ENCODE results near the gene ERC2. TPM values are rescaled to one million over a fixed set of nuclear protein-coding genes. Genes with fewer than 3 reads are reported as not detected.
A peak's percentile ranks its signal among the peaks of the same experiment; 100 is the strongest.

ERC2 gene
- total and polyA plus RNA-seq, 2 donors (not counting 1 experiment from before 2014, with no cell fraction given): 0.14 to 0.17 TPM

GRCh38 chr3:56423661-56424099 lies 44.6 kb downstream of the ERC2 start:
- Histone ChIP-seq H4K20me1 (ENCODE audit: control insufficient read depth, extremely low read depth, insufficient read depth, low read length) (no peaks in the 10 kb centered on the region), H3K9ac (ENCODE audit: insufficient read depth, low read length) (no peak overlapping the region), H3K27me3 (ENCODE audit: control insufficient read depth, insufficient read depth, low read length) (no peaks in the 10 kb centered on the region), H3K36me3 (ENCODE audit: control insufficient read depth, insufficient read depth, low read length) (no peaks in the 10 kb centered on the region), H3K27ac (ENCODE audit: insufficient read depth, low read length) (no peak overlapping the region), H2AFZ (ENCODE audit: low read length) (no peak overlapping the region), H3K4me2 (ENCODE audit: extremely low read depth, insufficient read depth, low read length) (no peak overlapping the region), H3K9me3 (ENCODE audit: control insufficient read depth, insufficient read depth, low read depth, low read length) (no peaks in the 10 kb centered on the region), H3K4me3 (replicated peaks in 1 of 4; ENCODE audit: control extremely low read depth in 1 of 4, insufficient read depth in 1 of 4, low read depth in 3 of 4, low read length in 4 of 4) (no peak overlapping the region), H3K4me1 (ENCODE audit: control insufficient read depth, extremely low read depth, insufficient read depth, low read length) (no peaks in the 10 kb centered on the region), H3K79me2 (ENCODE audit: control insufficient read depth, insufficient read depth, low read length) (no peaks in the 10 kb centered on the region)
- no peak for DNase-seq (ENCODE audit: low read depth in 2 of 2)
- TF ChIP-seq CTCF (conservative IDR thresholded peaks at IDR 0.05 in 1 of 2, IDR thresholded peaks at IDR 0.05 in 1 of 2; ENCODE audit: low read depth in 1 of 2, low read length in 2 of 2) (no peak), EZH2 (IDR thresholded peaks at IDR 0.05; ENCODE audit: low read length, missing control alignments) (no peak)

- Histone ChIP-seq H3K27ac (ENCODE audit: insufficient read depth, low read length) (no peak overlapping the region), H3K27me3 (ENCODE audit: control insufficient read depth, insufficient read depth, low read length) (no peaks in the 10 kb centered on the region), H3K9me3 (ENCODE audit: control insufficient read depth, insufficient read depth, low read depth, low read length) (no peaks in the 10 kb centered on the region), H3K9ac (ENCODE audit: insufficient read depth, low read length) (no peak overlapping the region), H3K4me3 (replicated peaks in 1 of 4; ENCODE audit: control extremely low read depth in 1 of 4, insufficient read depth in 1 of 4, low read depth in 3 of 4, low read length in 4 of 4) (no peak overlapping the region), H3K4me2 (ENCODE audit: extremely low read depth, insufficient read depth, low read length) (no peak overlapping the region), H3K79me2 (ENCODE audit: control insufficient read depth, insufficient read depth, low read length) (no peaks in the 10 kb centered on the region), H4K20me1 (ENCODE audit: control insufficient read depth, extremely low read depth, insufficient read depth, low read length) (no peaks in the 10 kb centered on the region), H3K4me1 (ENCODE audit: control insufficient read depth, extremely low read depth, insufficient read depth, low read length) (no peaks in the 10 kb centered on the region), H3K36me3 (ENCODE audit: control insufficient read depth, insufficient read depth, low read length) (no peaks in the 10 kb centered on the region), H2AFZ (ENCODE audit: low read length) (no peak overlapping the region)
- no peak for DNase-seq (ENCODE audit: low read depth in 2 of 2)
- no peak for TF ChIP-seq CTCF (conservative IDR thresholded peaks at IDR 0.05 in 1 of 2, IDR thresholded peaks at IDR 0.05 in 1 of 2; ENCODE audit: low read depth in 1 of 2, low read length in 2 of 2)
- no peak for TF ChIP-seq EZH2 (IDR thresholded peaks at IDR 0.05; ENCODE audit: low read length, missing control alignments)
These were observed 46.0 kb downstream of the ERC2 start for GRCh38 chr3:56422316-56422715.

GRCh38 chr3:56421205-56421604 lies 47.1 kb downstream of the ERC2 start:
- DNase-seq (ENCODE audit: low read depth in 2 of 2): peak in 1 of 2 donors; percentile 7
- no peaks in the 10 kb centered on the region for H3K4me1 ChIP-seq (ENCODE audit: control insufficient read depth, extremely low read depth, insufficient read depth, low read length)
- no peaks in the 10 kb centered on the region for H4K20me1 ChIP-seq (ENCODE audit: control insufficient read depth, extremely low read depth, insufficient read depth, low read length)
- no peaks in the 10 kb centered on the region for H3K27me3 ChIP-seq (ENCODE audit: control insufficient read depth, insufficient read depth, low read length)
- H3K27ac ChIP-seq (ENCODE audit: insufficient read depth, low read length): no peak overlapping the region
- no peak overlapping the region for H3K4me3 ChIP-seq (replicated peaks in 1 of 4; ENCODE audit: control extremely low read depth in 1 of 4, insufficient read depth in 1 of 4, low read depth in 3 of 4, low read length in 4 of 4)
- H3K36me3 ChIP-seq (ENCODE audit: control insufficient read depth, insufficient read depth, low read length): no peaks in the 10 kb centered on the region
- no peaks in the 10 kb centered on the region for H3K79me2 ChIP-seq (ENCODE audit: control insufficient read depth, insufficient read depth, low read length)
- no peak overlapping the region for H2AFZ ChIP-seq (ENCODE audit: low read length)
- TF ChIP-seq EZH2 (IDR thresholded peaks at IDR 0.05; ENCODE audit: low read length, missing control alignments) (no peak), CTCF (conservative IDR thresholded peaks at IDR 0.05 in 1 of 2, IDR thresholded peaks at IDR 0.05 in 1 of 2; ENCODE audit: low read depth in 1 of 2, low read length in 2 of 2) (no peak)
- H3K9me3 ChIP-seq (ENCODE audit: control insufficient read depth, insufficient read depth, low read depth, low read length): no peaks in the 10 kb centered on the region
- no peak overlapping the region for H3K4me2 ChIP-seq (ENCODE audit: extremely low read depth, insufficient read depth, low read length)
- no peak overlapping the region for H3K9ac ChIP-seq (ENCODE audit: insufficient read depth, low read length)

All from fibroblast of lung (primary cell).